ENCODE measurements around the gene MAML1. TPM values are rescaled to one million over a fixed set of nuclear protein-coding genes. Genes with fewer than 3 reads are reported as not detected.

The MAML1 gene
- total RNA-seq, 1 donor from 2014 or later: 11.8 TPM

- Histone ChIP-seq H3K9me3 (replicated peaks) (no peaks in the 10 kb centered on the region), H3K4me3 (no peak overlapping the region), H3K36me3 (peaks cover 52% of the 10 kb centered on the region), H3K27ac (replicated peaks) (no peak overlapping the region), H3K4me1 (peaks cover 39% of the 10 kb centered on the region), H3K27me3 (ENCODE audit: low read depth) (no peaks in the 10 kb centered on the region)
- DNase-seq: no peak
- TF ChIP-seq, protein P1, sequence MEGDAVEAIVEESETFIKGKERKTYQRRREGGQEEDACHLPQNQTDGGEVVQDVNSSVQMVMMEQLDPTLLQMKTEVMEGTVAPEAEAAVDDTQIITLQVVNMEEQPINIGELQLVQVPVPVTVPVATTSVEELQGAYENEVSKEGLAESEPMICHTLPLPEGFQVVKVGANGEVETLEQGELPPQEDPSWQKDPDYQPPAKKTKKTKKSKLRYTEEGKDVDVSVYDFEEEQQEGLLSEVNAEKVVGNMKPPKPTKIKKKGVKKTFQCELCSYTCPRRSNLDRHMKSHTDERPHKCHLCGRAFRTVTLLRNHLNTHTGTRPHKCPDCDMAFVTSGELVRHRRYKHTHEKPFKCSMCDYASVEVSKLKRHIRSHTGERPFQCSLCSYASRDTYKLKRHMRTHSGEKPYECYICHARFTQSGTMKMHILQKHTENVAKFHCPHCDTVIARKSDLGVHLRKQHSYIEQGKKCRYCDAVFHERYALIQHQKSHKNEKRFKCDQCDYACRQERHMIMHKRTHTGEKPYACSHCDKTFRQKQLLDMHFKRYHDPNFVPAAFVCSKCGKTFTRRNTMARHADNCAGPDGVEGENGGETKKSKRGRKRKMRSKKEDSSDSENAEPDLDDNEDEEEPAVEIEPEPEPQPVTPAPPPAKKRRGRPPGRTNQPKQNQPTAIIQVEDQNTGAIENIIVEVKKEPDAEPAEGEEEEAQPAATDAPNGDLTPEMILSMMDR (IDR thresholded peaks at IDR 0.05; ENCODE audit: borderline replicate concordance): no peak
- intact Hi-C loops (cut with micrococcal nuclease): no loop called here
These were observed 1.8 kb upstream of the MAML1 start for GRCh38 chr5:179730852-179731251.

- Histone ChIP-seq H3K4me3 (peak overlapping the region; percentile 84), H3K36me3 (peaks cover 41% of the 10 kb centered on the region), H3K27me3 (ENCODE audit: low read depth) (no peaks in the 10 kb centered on the region), H3K4me1 (peaks cover 50% of the 10 kb centered on the region), H3K27ac (replicated peaks) (peak overlapping the region; percentile 96), H3K9me3 (replicated peaks) (no peaks in the 10 kb centered on the region)
- DNase-seq: peak; percentile 21
- intact Hi-C loops (cut with micrococcal nuclease): no loop called here
- TF ChIP-seq, protein P1 (IDR thresholded peaks at IDR 0.05; ENCODE audit: borderline replicate concordance): no peak
These were observed 721 bp upstream of the MAML1 start for GRCh38 chr5:179731791-179732411.

DNA sequence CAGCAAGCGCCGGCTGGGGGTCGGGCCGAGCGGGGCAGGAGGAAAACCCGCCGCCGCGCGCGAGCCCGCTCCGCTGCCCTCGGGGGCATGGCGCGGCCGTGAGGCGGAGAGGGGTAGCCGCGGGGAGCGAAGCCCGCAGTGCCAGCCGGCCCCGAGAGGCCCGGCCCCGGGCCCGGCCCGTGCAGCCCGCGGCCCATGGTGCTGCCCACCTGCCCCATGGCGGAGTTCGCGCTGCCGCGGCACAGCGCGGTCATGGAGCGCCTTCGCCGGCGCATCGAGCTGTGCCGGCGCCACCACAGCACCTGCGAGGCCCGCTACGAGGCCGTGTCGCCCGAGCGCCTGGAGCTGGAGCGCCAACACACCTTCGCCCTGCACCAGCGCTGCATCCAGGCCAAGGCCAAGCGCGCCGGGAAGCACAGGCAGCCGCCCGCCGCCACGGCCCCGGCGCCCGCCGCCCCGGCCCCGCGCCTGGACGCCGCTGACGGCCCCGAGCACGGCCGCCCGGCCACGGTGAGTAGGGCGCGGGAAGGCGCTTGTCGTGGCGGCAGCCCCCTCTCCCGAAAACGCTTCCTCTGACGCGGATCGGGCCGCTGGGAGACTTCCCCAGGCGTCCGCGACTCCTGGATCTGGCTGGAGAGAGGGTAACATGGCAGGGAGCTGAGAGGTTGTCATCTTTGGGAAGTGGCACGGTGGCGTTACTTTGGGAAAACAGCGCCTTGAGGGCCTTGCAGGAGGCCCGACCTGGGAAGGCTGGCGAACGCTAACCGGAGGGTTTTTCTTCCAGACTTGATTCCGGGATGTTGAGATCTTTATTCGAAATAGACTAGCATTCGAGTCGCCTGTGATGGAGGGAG is 523 bp downstream of the MAML1 start:
- no peaks in the 10 kb centered on the region for H3K9me3 ChIP-seq (replicated peaks)
- H3K36me3 ChIP-seq: peaks cover 29% of the 10 kb centered on the region
- TF ChIP-seq, protein P1 (IDR thresholded peaks at IDR 0.05; ENCODE audit: borderline replicate concordance): no peak
- DNase-seq: peak; percentile 34
- H3K27me3 ChIP-seq (ENCODE audit: low read depth): no peaks in the 10 kb centered on the region
- intact Hi-C loops (cut with micrococcal nuclease): no loop called here
- peak overlapping the region; percentile 84 for H3K4me3 ChIP-seq
- H3K4me1 ChIP-seq: peaks cover 62% of the 10 kb centered on the region
- H3K27ac ChIP-seq (replicated peaks): peak overlapping the region; percentile 96

DNA sequence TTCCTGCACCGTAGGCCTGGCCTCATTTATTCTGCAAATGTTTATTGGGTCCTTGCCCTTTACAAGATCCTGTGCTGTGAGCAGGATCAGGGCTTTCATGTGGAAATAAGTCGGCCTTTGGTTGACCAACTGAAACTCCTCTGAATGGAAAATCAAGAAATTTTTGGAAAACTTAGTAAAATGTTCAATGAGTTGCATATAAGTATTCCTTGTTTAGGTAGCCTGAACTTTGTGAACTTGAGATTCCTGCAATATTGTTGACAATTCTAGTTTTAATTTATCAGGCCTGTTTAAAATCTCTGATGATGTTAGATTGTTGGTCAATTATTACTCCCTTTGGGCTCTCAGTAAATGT is 1.1 kb downstream of the MAML1 start:
- Histone ChIP-seq H3K9me3 (replicated peaks) (no peaks in the 10 kb centered on the region), H3K27me3 (ENCODE audit: low read depth) (no peaks in the 10 kb centered on the region), H3K27ac (replicated peaks) (peak overlapping the region; percentile 96), H3K36me3 (peaks cover 28% of the 10 kb centered on the region), H3K4me1 (peaks cover 68% of the 10 kb centered on the region), H3K4me3 (peak overlapping the region; percentile 84)
- intact Hi-C loops (cut with micrococcal nuclease): no loop called here
- TF ChIP-seq, protein P1 (IDR thresholded peaks at IDR 0.05; ENCODE audit: borderline replicate concordance): no peak
- no peak for DNase-seq

GRCh38 chr5:179734536-179735164 is 2.0 kb downstream of the MAML1 start:
- Histone ChIP-seq H3K27me3 (ENCODE audit: low read depth) (no peaks in the 10 kb centered on the region), H3K36me3 (peaks cover 21% of the 10 kb centered on the region), H3K27ac (replicated peaks) (peak overlapping the region; percentile 96), H3K9me3 (replicated peaks) (no peaks in the 10 kb centered on the region), H3K4me1 (peaks cover 77% of the 10 kb centered on the region), H3K4me3 (peak overlapping the region; percentile 84)
- TF ChIP-seq, protein P1 (IDR thresholded peaks at IDR 0.05; ENCODE audit: borderline replicate concordance): no peak
- no peak for DNase-seq
- intact Hi-C loops (cut with micrococcal nuclease): no loop called here

All from left ventricle myocardium inferior (tissue), 1 donor.